ENCODE measurements around the gene PIP5K1B.
"Not testable (repeated sequence)": the region's sequence is repeated elsewhere in the genome, so short reads cannot be mapped to it uniquely, and the experiment has no call there.

PIP5K1B gene

GRCh38 chr9:69045821-69046220 lies 340.8 kb downstream of the PIP5K1B start:
- TF ChIP-seq CTCF (IDR thresholded peaks at IDR 0.05; ENCODE audit: insufficient read depth, low read depth, low read length, missing control alignments) = no peak
- no peak for DNase-seq (ENCODE audit: low read depth)
- no peak overlapping the region for H3K4me3 ChIP-seq (ENCODE audit: low read depth, low read length)

- H3K4me3 ChIP-seq (ENCODE audit: low read depth, low read length) = no peak overlapping the region
- no peak for TF ChIP-seq CTCF (IDR thresholded peaks at IDR 0.05; ENCODE audit: insufficient read depth, low read depth, low read length, missing control alignments)
- no peak for DNase-seq (ENCODE audit: low read depth)
These were observed 341.7 kb downstream of the PIP5K1B start for GRCh38 chr9:69046723-69047122.

- H3K4me3 ChIP-seq (ENCODE audit: low read depth, low read length) = no peak overlapping the region
- DNase-seq (ENCODE audit: low read depth) = no peak
These were observed 342.3 kb downstream of the PIP5K1B start for GRCh38 chr9:69047371-69047770.

GRCh38 chr9:69049094-69049493 lies 344.1 kb downstream of the PIP5K1B start:
- no peak for DNase-seq (ENCODE audit: low read depth)
- no peak for TF ChIP-seq CTCF (IDR thresholded peaks at IDR 0.05; ENCODE audit: insufficient read depth, low read depth, low read length, missing control alignments)
- H3K4me3 ChIP-seq (ENCODE audit: low read depth, low read length) = no peak overlapping the region

More at GRCh38 chr9:69047371-69047770, 342.3 kb downstream of the PIP5K1B start:
- TF ChIP-seq CTCF (IDR thresholded peaks at IDR 0.05; ENCODE audit: insufficient read depth, low read depth, low read length, missing control alignments) = no peak

- DNase-seq (ENCODE audit: low read depth); H3K4me3 ChIP-seq (ENCODE audit: low read depth, low read length): not testable (repeated sequence)
These were observed 345.9 kb downstream of the PIP5K1B start for GRCh38 chr9:69050936-69051335.

- no peak for DNase-seq (ENCODE audit: low read depth)
- no peak for TF ChIP-seq CTCF (IDR thresholded peaks at IDR 0.05; ENCODE audit: insufficient read depth, low read depth, low read length, missing control alignments)
- H3K4me3 ChIP-seq (ENCODE audit: low read depth, low read length) = no peak overlapping the region
These were observed 349.9 kb downstream of the PIP5K1B start for GRCh38 chr9:69054989-69055388.

- no peak for TF ChIP-seq CTCF (IDR thresholded peaks at IDR 0.05; ENCODE audit: insufficient read depth, low read depth, low read length, missing control alignments)
- no peak for DNase-seq (ENCODE audit: low read depth)
- no peak overlapping the region for H3K4me3 ChIP-seq (ENCODE audit: low read depth, low read length)
These were observed 351.3 kb downstream of the PIP5K1B start for GRCh38 chr9:69056191-69056815.

Data from GM12865 (cell line).